Panc1 (cell line): ENCODE data around the gene SYT9.

ENCODE experiments used
- POLR2AphosphoS5 ChIP-seq: IDR thresholded peaks from 2 replicates; pipeline ENCODE4 v1.6.1; 2012; ENCODE audit warnings: mild to moderate bottlenecking, low read depth, low read length, moderate library complexity
- SIN3A ChIP-seq: IDR thresholded peaks from 2 replicates; pipeline ENCODE4 v1.6.1; 2012; ENCODE audit warnings: low read depth, mild to moderate bottlenecking, low read length, moderate library complexity, borderline replicate concordance; ENCODE audit not compliant: insufficient read depth
- TF ChIP-seq, protein P1 (sequence below): fragments of 450-650 bp; IDR thresholded peaks from 2 replicates; pipeline ENCODE4 v1.5.1; 2017; ENCODE audit warnings: mild to moderate bottlenecking

- TF ChIP-seq POLR2AphosphoS5 (no peak), SIN3A (no peak)
- TF ChIP-seq, protein P1, sequence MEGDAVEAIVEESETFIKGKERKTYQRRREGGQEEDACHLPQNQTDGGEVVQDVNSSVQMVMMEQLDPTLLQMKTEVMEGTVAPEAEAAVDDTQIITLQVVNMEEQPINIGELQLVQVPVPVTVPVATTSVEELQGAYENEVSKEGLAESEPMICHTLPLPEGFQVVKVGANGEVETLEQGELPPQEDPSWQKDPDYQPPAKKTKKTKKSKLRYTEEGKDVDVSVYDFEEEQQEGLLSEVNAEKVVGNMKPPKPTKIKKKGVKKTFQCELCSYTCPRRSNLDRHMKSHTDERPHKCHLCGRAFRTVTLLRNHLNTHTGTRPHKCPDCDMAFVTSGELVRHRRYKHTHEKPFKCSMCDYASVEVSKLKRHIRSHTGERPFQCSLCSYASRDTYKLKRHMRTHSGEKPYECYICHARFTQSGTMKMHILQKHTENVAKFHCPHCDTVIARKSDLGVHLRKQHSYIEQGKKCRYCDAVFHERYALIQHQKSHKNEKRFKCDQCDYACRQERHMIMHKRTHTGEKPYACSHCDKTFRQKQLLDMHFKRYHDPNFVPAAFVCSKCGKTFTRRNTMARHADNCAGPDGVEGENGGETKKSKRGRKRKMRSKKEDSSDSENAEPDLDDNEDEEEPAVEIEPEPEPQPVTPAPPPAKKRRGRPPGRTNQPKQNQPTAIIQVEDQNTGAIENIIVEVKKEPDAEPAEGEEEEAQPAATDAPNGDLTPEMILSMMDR: no peak
Observed at GRCh38 chr11:7467652-7468051, 215.9 kb downstream of the SYT9 start.
